Duodenal mucosa (tissue), 2 donors: ENCODE measurements around the gene TLR6.
"Not testable (repeated sequence)": the region's sequence is repeated elsewhere in the genome, so short reads cannot be mapped to it uniquely, and the experiment has no call there.

Experiments used
- H3K27ac ChIP-seq: one replicate; pipeline ENCODE4 v1.7.0; 2013; ENCODE audit warnings: low read depth, low read length
- H3K27me3 ChIP-seq, 2 donors: one replicate each; pipeline ENCODE4 v1.7.0; 2013; ENCODE audit warnings: low read length in 2 of 2, control low read depth in 1 of 2; ENCODE audit not compliant: insufficient read depth in 2 of 2, control insufficient read depth in 1 of 2
- H3K36me3 ChIP-seq, 2 donors: one replicate each; pipeline ENCODE4 v1.7.0; 2013; ENCODE audit warnings: low read length in 2 of 2, control low read depth in 1 of 2; ENCODE audit not compliant: insufficient read depth in 2 of 2, control insufficient read depth in 1 of 2
- H3K4me1 ChIP-seq, 2 donors: one replicate each; pipeline ENCODE4 v1.7.0; 2013; ENCODE audit warnings: low read length in 2 of 2, control low read depth in 1 of 2; ENCODE audit not compliant: insufficient read depth in 2 of 2, control insufficient read depth in 1 of 2
- H3K4me3 ChIP-seq, 2 donors: one replicate each; pipeline ENCODE4 v1.7.0; 2013; ENCODE audit warnings: low read length in 2 of 2, low read depth in 1 of 2
- H3K9ac ChIP-seq, 2 donors: one replicate each; pipeline ENCODE4 v1.7.0; 2013; ENCODE audit warnings: low read length in 2 of 2, low read depth in 1 of 2
- H3K9me3 ChIP-seq, 2 donors: one replicate each; pipeline ENCODE4 v1.7.0; 2013; ENCODE audit warnings: low read length in 2 of 2, control low read depth in 1 of 2; ENCODE audit not compliant: control insufficient read depth in 1 of 2

The TLR6 gene

DNA sequence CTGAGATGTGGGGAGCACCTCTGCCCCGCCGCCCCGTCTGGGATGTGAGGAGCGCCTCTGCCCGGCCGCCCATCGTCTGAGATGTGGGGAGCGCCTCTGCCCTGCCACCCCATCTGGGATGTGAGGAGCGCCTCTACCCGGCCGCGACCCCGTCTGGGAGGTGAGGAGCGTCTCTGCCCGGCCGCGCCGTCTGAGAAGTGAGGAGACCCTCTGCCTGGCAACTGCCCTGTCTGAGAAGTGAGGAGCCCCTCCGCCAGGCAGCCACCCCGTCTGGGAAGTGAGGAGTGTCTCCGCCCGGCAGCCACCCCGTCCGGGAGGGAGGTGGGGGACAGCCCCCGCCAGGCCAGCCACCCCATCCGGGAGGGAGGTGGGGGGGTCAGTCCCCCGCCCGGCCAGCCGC is 49.2 kb downstream of the TLR6 start:
- H3K27me3 ChIP-seq, H3K36me3 ChIP-seq, H3K27ac ChIP-seq, H3K9ac ChIP-seq, H3K9me3 ChIP-seq, H3K4me3 ChIP-seq: not testable (repeated sequence)
- peaks cover 15 to 21% of the 10 kb centered on the region in 2 donors for H3K4me1 ChIP-seq

DNA sequence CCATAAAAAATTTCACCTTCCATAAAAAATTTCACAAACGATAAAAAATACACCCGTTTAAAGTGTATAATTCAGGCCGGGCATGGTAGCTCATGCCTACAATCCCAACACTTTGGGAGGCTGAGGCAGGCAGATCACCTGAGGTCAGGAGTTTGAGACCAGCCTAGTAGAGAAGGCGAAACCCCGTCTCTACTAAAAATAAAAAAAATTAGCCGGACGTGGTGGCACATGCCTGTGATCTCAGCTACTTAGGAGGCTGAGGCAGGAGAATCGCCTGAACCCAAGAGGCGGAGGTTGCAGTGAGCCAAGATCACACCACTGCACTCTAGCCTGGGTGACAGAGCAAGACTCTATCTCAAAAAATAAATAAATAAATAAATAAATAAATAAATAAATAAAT is 50.4 kb downstream of the TLR6 start:
- H3K36me3 ChIP-seq, H3K4me3 ChIP-seq, H3K9me3 ChIP-seq, H3K27ac ChIP-seq, H3K27me3 ChIP-seq, H3K9ac ChIP-seq: not testable (repeated sequence)
- H3K4me1 ChIP-seq, result peaks cover 15 to 21% of the 10 kb centered on the region in 2 donors

DNA sequence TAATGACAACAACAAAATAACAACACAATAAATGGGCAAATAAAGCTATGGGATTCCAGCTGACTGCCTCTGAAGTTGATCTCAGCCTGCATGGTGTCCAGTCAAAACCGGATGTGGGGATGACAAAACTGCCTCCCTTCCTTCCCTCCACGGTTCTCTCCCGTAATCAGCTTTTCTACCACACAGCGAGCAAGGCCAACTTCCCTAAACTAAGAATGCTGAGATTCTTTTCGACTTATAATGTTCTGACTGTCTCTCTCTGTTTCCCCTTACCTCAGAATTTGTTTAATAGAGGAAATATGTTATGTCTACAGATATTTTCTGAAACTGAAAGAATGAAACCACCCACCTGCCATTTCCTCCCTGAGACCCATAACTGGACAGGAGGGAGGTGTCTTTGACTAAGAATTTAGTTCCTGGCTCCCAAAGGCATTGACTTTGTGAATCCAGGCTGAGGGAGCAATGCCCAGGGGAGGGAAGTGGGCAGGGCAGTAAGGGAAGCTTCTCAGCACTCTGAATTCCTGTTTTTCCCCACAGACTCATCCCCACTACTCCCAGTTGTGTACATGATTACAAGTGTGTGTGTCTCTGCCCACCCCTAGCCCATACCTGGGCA is 51.0 kb downstream of the TLR6 start:
- Histone ChIP-seq H3K9me3 (peaks cover 2 to 4% of the 10 kb centered on the region in 2 donors), H3K4me1 (peaks cover 15 to 21% of the 10 kb centered on the region in 2 donors), H3K36me3 (no peaks in the 10 kb centered on the region), H3K27ac (peak overlapping the region; percentile 13), H3K27me3 (no peaks in the 10 kb centered on the region), H3K4me3 (peak overlapping the region; percentile 39 to 58), H3K9ac (peak overlapping the region in 1 of 2 donors; percentile 3)

- peaks cover 2 to 4% of the 10 kb centered on the region in 2 donors for H3K9me3 ChIP-seq
- H3K27ac ChIP-seq, result peak within 1 kb of the TSS; percentile 34
- peaks cover 6 to 8% of the 10 kb centered on the region in 2 donors for H3K36me3 ChIP-seq
- H3K9ac ChIP-seq, result peak within 1 kb of the TSS; percentile 49 to 75
- H3K27me3 ChIP-seq, result no peaks in the 10 kb centered on the region
- H3K4me3 ChIP-seq, result peak within 1 kb of the TSS; percentile 58 to 66
- peaks cover 15 to 21% of the 10 kb centered on the region in 2 donors for H3K4me1 ChIP-seq
Measured at GRCh38 chr4:38804654-38805295, 51.8 kb downstream of the TLR6 start, which contains the start of gene TLR1. TSS of gene TLR1 (minus strand) at chr4:38804791. CDS start at chr4:38798831, 5,960 bp downstream.

GRCh38 chr4:38803833-38804653 is 52.6 kb downstream of the TLR6 start:
- Histone ChIP-seq H3K36me3 (peaks cover 13% of the 10 kb centered on the region in 2 donors), H3K9ac (peak overlapping the region; percentile 49 to 75)

DNA sequence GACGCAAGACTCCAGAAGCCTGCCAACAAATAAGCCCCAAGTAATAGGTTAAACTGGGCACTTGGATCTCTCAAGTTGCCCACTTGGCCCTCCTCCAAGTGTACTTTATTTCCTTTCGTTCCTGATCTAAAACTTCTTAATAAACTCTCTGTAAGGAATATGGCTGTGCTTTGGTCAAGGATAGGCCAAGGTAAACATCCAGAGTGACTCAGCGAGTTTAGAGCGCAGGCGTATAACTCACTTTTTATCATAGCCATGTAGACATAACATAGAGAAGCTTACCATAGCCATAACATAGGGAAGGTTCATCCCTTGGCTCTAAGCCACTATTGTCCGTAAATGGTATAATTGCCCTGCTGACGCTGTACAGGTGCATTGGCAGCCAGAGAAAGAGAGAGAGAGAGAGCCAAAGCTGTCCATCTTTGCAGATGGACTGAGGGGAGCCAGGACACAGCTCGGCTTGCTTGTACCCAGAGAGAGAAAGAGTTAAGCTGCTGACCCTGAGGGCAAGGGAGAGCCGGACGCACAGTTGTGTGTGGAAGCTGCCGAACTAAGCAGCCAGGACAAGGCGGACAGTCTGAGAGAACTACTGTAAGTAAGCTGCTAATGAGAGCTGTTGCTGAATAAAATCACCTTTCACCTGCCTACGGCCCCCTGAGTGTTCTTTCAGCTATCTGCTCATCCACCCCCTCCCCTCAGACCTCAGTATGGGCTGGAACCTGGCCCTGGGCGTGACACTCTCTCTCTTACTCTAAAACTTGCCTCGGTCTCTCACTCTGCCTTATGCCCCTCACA is 53.9 kb downstream of the TLR6 start:
- Histone ChIP-seq H3K4me3 (peak overlapping the region; percentile 0 to 41), H3K9ac (no peak overlapping the region), H3K27ac (no peak overlapping the region), H3K4me1 (peaks cover 15 to 21% of the 10 kb centered on the region in 2 donors), H3K27me3 (no peaks in the 10 kb centered on the region), H3K36me3 (peaks cover 15 to 17% of the 10 kb centered on the region in 2 donors), H3K9me3 (peaks cover 2 to 4% of the 10 kb centered on the region in 2 donors)

More at GRCh38 chr4:38803833-38804653, 52.6 kb downstream of the TLR6 start:
- no peaks in the 10 kb centered on the region for H3K27me3 ChIP-seq
- H3K9me3 ChIP-seq, result peaks cover 2 to 4% of the 10 kb centered on the region in 2 donors
- H3K27ac ChIP-seq, result peak overlapping the region; percentile 34
- peak overlapping the region; percentile 57 to 66 for H3K4me3 ChIP-seq
- H3K4me1 ChIP-seq, result peaks cover 15 to 21% of the 10 kb centered on the region in 2 donors

DNA sequence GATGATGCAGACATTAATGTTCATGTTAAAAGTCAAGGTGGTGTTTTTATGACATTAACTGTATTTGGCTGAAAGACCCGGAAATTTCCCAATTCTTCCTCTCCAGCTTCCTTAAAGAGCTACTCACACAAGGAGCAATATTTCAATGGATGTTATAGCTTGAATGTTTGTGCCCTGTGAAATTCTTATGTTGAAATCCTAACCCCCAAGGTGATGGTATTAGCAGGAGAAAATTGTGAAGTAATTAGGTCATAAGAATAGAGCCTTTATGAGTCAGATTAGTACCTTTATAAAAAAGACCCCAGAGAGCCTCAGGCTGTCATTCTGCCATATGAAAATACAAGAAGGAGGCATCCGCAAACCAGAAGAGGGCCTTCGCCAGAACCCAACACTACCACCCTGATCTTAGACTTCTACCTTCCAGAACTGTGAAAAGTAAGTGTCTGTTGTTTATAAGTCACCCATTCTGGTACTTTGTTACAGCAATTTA is 55.6 kb downstream of the TLR6 start:
- no peak overlapping the region for H3K9ac ChIP-seq
- no peak overlapping the region for H3K27ac ChIP-seq
- H3K36me3 ChIP-seq, result peaks cover 15 to 18% of the 10 kb centered on the region in 2 donors
- no peak overlapping the region for H3K4me3 ChIP-seq
- H3K27me3 ChIP-seq, result no peaks in the 10 kb centered on the region
- H3K4me1 ChIP-seq, result peaks cover 15 to 21% of the 10 kb centered on the region in 2 donors
- H3K9me3 ChIP-seq, result peaks cover 2 to 4% of the 10 kb centered on the region in 2 donors

DNA sequence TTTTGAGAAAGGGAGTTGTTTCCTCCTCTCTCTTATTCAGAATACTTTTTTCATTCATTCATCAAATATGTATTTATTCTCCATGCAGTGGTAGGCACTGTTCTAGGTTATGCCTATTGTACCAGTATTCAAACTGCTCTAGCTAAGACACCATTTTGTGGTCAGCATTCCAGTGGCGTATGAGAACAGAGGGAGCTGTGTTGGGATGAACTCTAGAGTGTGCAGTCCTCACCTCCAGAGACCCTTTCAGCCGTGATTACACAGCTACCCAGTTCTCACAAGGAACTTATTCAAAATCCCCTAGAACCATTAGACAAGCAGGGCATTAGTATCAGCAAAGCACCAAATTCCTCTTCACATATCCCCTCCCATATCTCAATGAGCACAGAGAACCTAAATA is 56.3 kb downstream of the TLR6 start:
- Histone ChIP-seq H3K4me1 (peaks cover 9 to 15% of the 10 kb centered on the region in 2 donors), H3K36me3 (peaks cover 15 to 18% of the 10 kb centered on the region in 2 donors), H3K27ac (no peak overlapping the region), H3K9ac (no peak overlapping the region), H3K9me3 (peaks cover 2 to 4% of the 10 kb centered on the region in 2 donors), H3K27me3 (no peaks in the 10 kb centered on the region), H3K4me3 (no peak overlapping the region)

DNA sequence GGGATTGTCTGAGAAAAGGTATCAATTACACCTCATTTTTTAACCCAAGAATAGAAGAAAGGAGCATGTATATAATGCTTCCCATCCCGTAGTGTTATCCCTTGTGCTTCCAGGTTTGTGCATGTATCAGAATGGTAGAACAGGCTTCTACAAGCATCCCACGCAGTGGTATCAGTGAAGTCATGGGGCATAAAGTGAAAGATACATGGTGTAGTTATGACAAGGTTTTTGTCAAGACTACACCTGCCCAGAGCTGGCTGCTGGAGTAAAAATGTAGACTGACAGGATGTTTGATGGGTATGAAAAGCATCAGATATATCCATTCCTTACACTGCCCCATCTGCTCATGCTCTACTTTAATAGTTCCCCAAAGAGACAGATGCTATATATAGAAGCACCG is 61.5 kb downstream of the TLR6 start:
- Histone ChIP-seq H3K27me3 (no peaks in the 10 kb centered on the region), H3K36me3 (peaks cover 12 to 14% of the 10 kb centered on the region in 2 donors), H3K9me3 (no peaks in the 10 kb centered on the region), H3K9ac (no peak overlapping the region), H3K27ac (no peak overlapping the region), H3K4me3 (no peak overlapping the region), H3K4me1 (no peaks in the 10 kb centered on the region)
